ENCODE data around the gene GABRG2. TPM values are rescaled to one million over a fixed set of nuclear protein-coding genes. Genes with fewer than 3 reads are reported as not detected.

The GABRG2 gene
- total RNA-seq, 1 experiment from 2014 or later: not detected

DNA sequence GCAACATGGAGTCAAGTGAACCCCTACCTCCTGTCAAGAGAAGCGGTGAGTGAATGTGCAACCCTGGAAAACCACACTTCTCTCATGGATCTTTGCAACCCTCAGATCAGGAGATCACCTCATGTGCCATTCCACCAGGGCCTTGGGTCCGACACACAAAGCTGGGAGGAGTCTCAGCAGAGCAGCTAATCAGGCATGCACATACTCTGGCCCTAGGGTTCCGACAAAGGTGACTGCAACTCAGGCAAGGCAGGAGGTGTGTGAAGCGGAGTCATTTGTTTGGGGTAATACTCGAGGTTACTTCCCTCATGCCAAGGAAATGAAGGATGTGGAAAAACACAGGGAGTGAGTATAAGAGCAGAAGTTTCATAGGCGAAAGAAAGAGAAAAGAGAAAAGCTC is 96.1 kb downstream of the GABRG2 start:
- in situ Hi-C loops (cut with HindIII; ENCODE audit: low pct_unique_long_range_greater_than_20kb, low sequenced_read_pairs) (no loop called here), intact Hi-C loops (cut with micrococcal nuclease; ENCODE audit: unreplicated experiment) (no loop called here)
- no peaks in the 10 kb centered on the region for H3K27me3 ChIP-seq (ENCODE audit: control insufficient read depth, insufficient read depth, low read length)
- CTCF ChIA-PET: no interaction called here
- H3K9me3 ChIP-seq (ENCODE audit: control insufficient read depth, insufficient read depth, low read depth, low read length): no peaks in the 10 kb centered on the region
- POLR2A ChIA-PET: no interaction called here
- no peak overlapping the region for H3K27ac ChIP-seq (ENCODE audit: low read length)
- H3K4me3 ChIP-seq (ENCODE audit: low read depth in 2 of 2, low read length in 2 of 2): no peak overlapping the region
- H3K4me1 ChIP-seq (ENCODE audit: control insufficient read depth, insufficient read depth, low read length): no peaks in the 10 kb centered on the region
- DNase-seq (ENCODE audit: low read depth, low spot score) (no peak), ATAC-seq (no peak)
- no TSS peak for BruUV-seq (replicated peaks)
- TF ChIP-seq TCF7L2 (IDR thresholded peaks at IDR 0.05; ENCODE audit: low read depth, low read length) (no peak), REST (IDR thresholded peaks at IDR 0.05; ENCODE audit: insufficient read depth in 1 of 2, low read depth in 2 of 2, low read length in 1 of 2) (no peak), POLR2AphosphoS5 (IDR thresholded peaks at IDR 0.05; ENCODE audit: low read depth, low read length) (no peak), SIN3A (IDR thresholded peaks at IDR 0.05; ENCODE audit: borderline replicate concordance, insufficient read depth, low read depth, low read length) (no peak)
- TF ChIP-seq, protein P1, sequence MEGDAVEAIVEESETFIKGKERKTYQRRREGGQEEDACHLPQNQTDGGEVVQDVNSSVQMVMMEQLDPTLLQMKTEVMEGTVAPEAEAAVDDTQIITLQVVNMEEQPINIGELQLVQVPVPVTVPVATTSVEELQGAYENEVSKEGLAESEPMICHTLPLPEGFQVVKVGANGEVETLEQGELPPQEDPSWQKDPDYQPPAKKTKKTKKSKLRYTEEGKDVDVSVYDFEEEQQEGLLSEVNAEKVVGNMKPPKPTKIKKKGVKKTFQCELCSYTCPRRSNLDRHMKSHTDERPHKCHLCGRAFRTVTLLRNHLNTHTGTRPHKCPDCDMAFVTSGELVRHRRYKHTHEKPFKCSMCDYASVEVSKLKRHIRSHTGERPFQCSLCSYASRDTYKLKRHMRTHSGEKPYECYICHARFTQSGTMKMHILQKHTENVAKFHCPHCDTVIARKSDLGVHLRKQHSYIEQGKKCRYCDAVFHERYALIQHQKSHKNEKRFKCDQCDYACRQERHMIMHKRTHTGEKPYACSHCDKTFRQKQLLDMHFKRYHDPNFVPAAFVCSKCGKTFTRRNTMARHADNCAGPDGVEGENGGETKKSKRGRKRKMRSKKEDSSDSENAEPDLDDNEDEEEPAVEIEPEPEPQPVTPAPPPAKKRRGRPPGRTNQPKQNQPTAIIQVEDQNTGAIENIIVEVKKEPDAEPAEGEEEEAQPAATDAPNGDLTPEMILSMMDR (IDR thresholded peaks at IDR 0.05): no peak
- no peaks in the 10 kb centered on the region for H3K36me3 ChIP-seq (ENCODE audit: control insufficient read depth, insufficient read depth, low read length)

DNA sequence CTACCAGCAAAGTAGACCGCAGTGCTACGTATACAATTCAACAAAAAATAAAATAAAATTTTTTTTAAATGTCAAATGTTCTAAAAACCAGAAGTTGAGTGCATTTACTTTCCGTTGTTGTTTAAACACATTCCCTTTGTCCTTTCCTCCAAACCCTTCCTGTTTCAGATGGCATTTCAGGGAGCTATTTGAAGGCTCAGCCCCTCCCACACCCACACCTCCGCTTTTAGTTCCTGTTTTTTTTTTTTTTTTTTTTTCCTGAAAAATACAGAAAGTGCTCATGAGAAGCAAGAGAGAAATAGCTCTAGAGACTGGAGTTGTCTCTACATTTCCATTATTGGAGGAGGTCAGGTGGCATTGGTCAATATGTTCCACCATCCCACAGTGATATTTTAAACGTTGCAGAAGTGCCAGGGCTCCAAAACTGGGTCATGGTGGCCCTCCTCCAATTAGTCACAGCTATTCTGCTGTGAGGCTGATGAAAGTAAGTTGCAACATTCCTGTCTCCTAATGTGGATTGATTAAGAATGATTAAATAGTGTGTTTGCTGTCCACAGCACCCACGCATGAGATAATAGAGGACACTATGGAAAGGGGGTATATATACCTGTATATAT is 106.9 kb downstream of the GABRG2 start:
- in situ Hi-C loops (cut with HindIII; ENCODE audit: low pct_unique_long_range_greater_than_20kb, low sequenced_read_pairs): no loop called here
- Histone ChIP-seq H3K4me1 (ENCODE audit: control insufficient read depth, insufficient read depth, low read length) (no peaks in the 10 kb centered on the region), H3K36me3 (ENCODE audit: control insufficient read depth, insufficient read depth, low read length) (no peaks in the 10 kb centered on the region), H3K27ac (ENCODE audit: low read length) (no peak overlapping the region), H3K4me3 (ENCODE audit: low read depth in 2 of 2, low read length in 2 of 2) (no peak overlapping the region), H3K9me3 (ENCODE audit: control insufficient read depth, insufficient read depth, low read depth, low read length) (no peaks in the 10 kb centered on the region), H3K27me3 (ENCODE audit: control insufficient read depth, insufficient read depth, low read length) (no peaks in the 10 kb centered on the region)
- intact Hi-C loops (cut with micrococcal nuclease; ENCODE audit: unreplicated experiment): no loop called here
- no TSS peak for BruUV-seq (replicated peaks)
- DNase-seq (ENCODE audit: low read depth, low spot score) (no peak), ATAC-seq (no peak)
- ChIA-PET CTCF (no interaction called here), POLR2A (no interaction called here)
- TF ChIP-seq POLR2AphosphoS5 (IDR thresholded peaks at IDR 0.05; ENCODE audit: low read depth, low read length) (no peak), TCF7L2 (IDR thresholded peaks at IDR 0.05; ENCODE audit: low read depth, low read length) (no peak), REST (IDR thresholded peaks at IDR 0.05; ENCODE audit: insufficient read depth in 1 of 2, low read depth in 2 of 2, low read length in 1 of 2) (no peak), SIN3A (IDR thresholded peaks at IDR 0.05; ENCODE audit: borderline replicate concordance, insufficient read depth, low read depth, low read length) (no peak)
- TF ChIP-seq, protein P1 (IDR thresholded peaks at IDR 0.05): no peak
